Left colon (tissue), 2 donors: ENCODE measurements around the gene NKD1. TPM values are rescaled to one million over a fixed set of nuclear protein-coding genes. Genes with fewer than 3 reads are reported as not detected.

ENCODE experiments used
- ATAC-seq: fragments of 200-7000 bp; cut with Tn5 transposase; one replicate; pipeline ENCODE4 v1.9.1; 2020; ENCODE audit warnings: mild to moderate bottlenecking, moderate library complexity
- DNase-seq, 2 donors: peaks; one replicate each; pipeline ENCODE4 v3.0.0-alpha.2; 2020
- intact Hi-C, 2 donors: fragments of 100-400 bp; cut with DNase I in 1 of 2; cut with micrococcal nuclease in 1 of 2; formaldehyde crosslinking; loops; one replicate each; pipeline versions ENCODE4 v1.11.2 to v1.14.0; 2022; cut with DNase I, micrococcal nuclease
- total RNA-seq, 2 donors: library from RNA; stranded (reverse); fragmentation: NEBNext Ultra II Directional; extraction: Animal tissue kit (Norgen Biotek cat#: 25700); gene quantifications; one replicate each; pipeline ENCODE4 v1.2.1, GENCODE V29; 2021
- donor health status: DM: no; HTN: no; CAD: no.
- donor health status: DM: yes; HTN: yes; CAD: no.

NKD1 gene
- total RNA-seq, 2 donors from 2014 or later: 1.6 to 5.6 TPM

DNA sequence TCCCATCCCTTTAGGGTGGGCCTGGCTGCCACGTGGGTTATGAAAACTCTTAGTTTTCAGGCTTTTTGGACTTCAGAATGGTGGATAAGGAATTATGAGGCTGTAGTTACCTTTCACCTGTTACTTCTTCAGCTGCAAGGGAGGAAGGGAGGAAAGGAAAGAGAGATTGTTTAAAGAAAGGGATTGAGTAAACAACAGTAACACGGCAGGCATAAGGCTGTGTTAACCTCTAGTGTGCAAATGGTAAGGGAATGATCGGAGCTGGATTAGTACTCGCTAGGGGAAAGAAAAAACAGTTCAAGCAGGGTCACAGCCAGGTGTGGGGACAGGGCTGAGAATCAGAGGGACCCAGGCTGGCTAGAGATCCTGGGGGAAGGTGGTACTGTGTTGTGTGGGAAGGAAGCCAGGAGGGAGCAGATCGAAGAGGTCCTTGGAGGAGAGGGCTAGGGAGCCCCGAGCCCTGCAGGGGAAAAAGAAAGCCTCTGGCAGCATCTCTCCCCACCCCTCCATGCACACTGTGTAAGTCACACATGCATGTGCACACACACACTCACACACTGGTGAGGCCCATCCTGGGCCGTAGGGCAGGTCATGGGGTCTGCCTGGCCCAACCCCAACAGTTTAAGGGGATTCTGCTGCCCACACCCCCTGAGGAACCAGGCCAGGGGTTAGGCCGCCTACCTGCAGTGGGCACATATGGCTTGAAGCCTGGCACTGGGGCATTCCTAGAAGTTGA is 83.2 kb downstream of the NKD1 start:
- intact Hi-C loops: no loop called here
- ATAC-seq: peak; percentile 79
- DNase-seq: no peak

DNA sequence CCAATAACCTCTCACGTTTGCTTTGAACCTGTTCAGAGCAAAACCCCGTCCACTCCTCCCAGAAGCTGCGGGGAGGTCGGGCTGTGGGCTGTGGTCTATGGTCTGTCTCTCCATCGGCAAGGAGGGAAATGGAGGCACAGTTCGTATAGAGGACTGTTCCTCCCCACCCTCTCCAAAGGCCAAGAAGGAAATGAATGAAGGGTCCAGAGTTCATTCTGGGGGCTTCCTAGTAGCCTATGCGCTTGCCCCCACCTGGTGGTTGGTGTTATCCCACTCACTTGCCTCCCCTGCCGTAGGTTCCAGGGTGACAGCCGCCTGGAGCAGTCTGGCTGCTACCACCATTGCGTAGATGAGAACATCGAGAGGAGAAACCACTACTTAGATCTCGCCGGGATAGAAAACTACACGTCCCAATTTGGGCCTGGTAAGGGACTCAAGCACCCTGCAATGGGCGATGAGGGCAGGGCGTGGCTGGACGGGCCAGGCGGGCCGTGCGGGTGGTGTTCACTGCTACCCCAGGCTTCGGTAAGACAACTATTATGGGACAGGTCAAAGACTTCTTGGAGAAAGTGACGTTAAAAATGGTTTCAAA is 83.9 kb downstream of the NKD1 start:
- no peak for ATAC-seq
- no peak for DNase-seq
- intact Hi-C loops: no loop called here

DNA sequence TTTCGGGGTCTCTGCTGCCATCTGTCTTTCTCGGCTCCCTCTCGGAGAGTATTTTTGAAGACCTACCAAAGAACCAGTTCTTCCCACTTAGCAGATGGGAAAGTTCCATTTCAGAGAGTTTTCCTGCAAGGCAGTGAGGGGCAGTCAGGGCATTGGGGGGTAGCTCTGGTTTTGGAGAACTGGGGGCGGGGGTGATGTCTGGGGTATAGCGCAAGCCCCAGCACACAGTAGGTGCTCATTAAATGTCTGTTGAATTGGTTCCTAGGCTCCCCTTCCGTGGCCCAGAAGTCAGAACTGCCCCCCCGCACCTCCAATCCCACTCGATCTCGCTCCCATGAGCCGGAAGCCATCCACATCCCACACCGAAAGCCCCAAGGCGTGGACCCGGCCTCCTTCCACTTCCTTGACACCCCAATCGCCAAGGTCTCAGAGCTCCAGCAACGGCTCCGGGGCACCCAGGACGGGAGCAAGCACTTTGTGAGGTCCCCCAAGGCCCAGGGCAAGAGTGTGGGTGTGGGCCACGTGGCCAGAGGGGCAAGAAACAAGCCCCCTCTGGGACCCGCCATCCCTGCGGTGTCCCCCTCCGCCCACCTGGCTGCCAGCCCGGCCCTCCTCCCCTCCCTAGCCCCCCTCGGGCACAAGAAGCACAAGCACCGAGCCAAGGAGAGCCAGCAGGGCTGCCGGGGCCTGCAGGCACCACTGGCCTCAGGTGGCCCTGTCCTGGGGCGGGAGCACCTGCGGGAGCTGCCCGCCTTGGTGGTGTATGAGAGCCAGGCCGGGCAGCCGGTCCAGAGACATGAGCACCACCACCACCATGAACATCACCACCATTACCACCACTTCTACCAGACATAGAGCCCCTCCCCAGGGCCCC is 85.0 kb downstream of the NKD1 start:
- ATAC-seq: no peak
- intact Hi-C loops: no loop called here
- no peak for DNase-seq

DNA sequence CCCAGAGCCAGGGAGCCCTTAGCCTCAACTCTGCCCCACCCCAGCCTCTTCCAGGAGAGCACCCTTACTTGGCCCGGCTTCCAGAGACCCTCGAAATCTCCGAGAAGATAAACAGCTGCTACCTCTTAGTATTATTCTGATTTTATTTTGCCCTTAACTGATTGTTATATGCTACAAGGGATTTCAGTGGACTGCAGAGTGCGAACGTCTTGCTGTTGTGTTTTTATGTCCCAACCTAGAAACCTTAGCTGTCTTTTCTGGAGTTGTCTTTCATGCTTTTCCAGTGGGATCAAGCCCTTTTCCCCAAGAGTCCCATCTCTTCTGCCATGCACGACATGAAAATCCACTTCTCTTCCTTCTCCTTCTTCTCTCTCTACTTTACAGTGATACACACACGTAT is 85.9 kb downstream of the NKD1 start:
- intact Hi-C loops: no loop called here
- no peak for ATAC-seq
- DNase-seq: no peak

DNA sequence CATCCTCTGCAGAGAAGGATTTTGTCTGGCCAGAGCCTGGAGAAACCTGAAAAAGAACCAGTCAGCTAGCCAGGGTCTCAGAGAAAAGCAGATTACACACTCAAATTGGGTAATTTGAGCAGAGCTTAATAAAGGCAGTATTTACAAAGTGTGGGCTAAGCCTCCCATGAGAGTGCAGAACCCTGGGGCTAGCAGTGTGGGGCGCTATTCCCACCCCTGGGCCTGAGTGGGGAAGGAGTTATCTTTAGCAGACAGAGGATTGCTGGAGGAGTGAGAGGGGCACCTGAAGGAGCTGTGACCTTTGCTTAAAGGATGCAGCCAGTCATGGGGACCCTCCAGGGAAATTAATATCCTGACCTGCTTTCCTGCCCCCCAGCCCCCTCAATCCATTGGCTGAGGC is 86.8 kb downstream of the NKD1 start:
- DNase-seq: no peak
- intact Hi-C loops: no loop called here
- ATAC-seq: no peak

DNA sequence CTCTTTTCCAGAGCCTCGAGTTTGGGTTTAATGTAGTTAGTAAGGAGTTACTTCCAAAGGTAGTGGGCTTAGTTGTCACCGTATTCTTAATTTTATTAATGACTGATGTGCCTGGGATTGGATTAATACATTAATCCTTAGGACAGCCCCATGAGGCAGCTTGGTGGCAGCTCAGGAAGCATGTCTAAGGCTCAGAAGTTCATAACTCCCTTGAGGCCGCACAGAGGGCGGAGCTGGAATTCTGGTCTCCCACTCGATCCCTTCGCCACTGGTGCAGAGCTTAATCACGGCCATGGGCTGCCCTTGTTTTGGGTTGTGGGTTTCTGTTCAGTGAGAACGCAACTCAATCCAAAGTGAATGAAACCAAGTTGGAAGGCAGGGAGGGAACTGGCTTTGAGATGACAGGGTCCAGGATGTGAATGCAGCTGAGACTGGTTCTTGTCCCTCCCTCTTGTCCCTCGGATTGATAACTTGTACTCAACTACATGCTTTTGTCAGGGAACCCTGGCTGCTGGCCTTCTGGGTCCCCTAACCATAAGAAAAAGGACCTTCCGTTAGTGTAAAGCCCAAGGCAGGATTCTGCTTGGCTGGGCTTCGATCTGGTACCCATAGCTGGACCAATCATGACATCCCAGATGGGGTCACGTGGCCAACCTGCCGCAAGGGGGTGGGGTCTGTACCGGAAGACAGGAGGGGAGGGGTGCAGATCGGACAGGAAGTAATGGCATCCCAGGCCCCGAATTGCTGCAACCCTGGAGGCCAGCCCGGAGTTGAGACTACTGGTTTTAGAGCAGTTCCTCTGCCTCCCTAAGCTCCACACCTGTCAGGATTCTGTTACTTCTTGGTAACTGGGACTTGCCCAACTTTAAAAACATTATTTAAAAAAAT is 87.6 kb downstream of the NKD1 start:
- DNase-seq (no peak), ATAC-seq (no peak)
- intact Hi-C loops: no loop called here

DNA sequence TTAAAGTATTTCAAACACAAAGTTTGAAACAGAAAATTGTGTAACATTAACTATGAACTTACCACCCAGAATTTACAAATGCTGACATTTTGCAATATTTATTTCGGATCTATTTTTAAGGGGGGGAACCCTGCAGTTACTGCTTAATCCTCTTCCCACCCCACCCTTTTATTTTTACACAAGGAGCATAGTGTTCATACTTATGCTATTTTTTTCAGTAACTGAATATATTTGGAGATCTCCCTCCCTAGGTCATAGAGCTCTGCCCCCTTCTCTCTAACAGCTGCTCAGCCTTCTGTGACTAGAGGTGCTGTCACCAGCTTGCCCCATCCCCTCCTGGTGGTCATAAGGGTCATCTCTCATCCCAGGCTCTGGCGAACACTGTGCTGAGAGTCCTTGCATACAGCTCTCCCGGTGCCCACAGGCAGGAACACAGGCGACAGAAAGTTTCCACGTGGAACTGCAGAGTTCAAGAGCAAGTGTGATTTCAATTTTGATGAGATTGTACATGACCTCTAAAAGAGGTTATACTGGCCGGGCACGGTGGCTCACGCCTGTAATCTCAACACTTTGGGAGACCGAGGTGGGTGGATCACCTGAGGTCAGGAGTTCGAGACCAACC is 88.7 kb downstream of the NKD1 start:
- intact Hi-C loops: no loop called here
- ATAC-seq: no peak
- no peak for DNase-seq

DNA sequence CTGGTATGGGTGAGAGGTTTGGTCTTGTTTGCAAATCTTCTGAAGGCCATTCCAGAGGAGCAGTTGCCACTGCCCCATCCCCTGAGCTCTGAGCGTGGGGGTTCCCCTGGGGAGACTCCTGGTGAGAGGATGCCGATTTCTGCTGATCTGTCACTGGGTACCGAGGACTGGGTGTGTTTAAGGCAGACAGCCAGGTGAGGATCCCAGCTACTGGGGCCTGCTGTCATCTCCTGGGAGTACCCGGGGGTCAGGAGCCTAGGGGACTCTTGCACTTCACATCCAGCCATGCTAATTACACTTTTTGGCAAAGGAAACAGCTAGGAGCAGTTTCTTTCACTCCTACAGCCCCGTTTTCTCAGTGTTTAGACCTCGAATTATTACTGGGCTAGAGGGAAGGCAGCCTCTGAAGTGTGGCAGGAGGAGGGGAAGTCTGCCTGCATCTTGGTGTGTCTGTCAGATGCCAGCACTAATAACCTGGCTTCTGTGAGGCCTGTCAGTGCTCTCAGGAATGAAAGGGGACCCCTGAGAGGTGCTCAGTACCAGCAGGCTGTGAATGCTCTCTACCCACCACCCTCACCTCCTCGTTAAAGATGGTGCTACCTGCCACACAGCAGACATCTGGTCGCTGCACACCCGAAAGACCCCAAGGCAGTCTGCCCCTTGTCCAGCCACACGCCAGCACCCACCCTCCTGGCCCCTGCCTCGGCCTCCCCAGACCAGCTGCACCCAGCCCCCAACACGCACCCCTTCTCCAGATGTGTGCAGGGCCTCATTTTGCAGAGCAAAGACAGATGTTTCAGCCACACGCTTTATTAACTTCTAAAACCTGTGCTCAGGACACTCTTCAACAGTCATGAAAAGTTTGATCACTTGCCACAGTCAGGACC is 89.8 kb downstream of the NKD1 start:
- ATAC-seq (no peak), DNase-seq (no peak)
- intact Hi-C loops: no loop called here

DNA sequence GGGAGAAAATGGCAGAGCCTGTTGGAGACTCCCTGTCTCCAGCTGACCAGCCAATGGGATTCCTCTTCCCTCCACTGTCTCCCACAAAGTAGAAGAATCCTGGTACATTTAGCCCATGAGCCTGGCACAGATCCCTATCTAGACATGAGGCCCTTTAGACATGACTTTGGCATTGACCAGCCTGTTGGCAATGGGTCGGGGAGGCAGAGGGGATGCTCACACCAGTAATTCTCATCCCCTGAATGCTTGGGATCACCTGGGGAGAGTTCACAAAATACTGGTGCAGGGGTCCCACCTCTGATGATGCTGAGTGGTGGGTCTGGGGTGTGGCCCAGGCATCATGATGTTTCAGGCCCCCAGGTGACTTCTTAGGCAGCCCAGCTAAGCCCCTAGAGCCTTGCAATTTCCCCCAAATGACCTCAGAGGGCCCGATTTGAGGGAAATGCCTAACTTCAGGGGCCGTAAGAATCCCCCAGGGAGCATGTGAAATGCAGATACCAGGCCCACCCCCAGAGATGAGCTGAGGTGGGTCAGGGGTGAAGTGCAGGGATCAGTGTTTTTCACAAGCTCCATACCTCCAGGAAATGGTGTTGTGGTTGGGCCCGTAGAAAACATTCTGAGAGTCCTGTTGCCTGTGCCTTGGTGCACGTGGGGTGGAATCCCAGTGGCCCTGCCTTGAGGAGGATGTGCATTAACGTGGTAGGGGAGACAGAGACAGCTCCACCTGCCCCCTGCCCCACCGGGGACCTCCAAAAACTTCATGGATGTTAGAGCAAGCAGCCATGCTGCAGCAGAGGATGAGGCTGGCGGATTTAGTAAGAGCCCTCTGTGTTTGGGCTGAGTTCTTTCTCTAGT is 90.8 kb downstream of the NKD1 start:
- intact Hi-C loops: no loop called here
- no peak for ATAC-seq
- DNase-seq: no peak

DNA sequence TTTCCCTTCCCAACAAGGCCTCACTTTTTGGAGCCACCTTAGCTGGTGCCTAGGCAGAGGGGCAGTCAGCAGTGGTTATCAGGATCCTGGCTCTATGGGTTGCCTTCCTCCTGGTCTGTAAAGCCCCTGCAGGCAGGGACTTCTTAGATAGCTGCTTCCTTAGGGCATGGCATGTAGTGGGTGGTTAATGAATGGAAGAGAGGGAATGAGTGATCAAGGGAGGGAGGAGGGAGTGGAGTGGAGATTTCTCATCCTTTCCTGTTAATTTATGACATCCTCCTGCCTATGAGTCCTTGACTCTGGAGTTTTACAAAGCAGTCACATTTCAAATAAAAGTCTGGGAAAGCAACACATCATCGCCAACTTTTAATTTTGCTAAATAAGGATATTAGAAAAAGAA is 92.2 kb downstream of the NKD1 start:
- no peak for DNase-seq
- intact Hi-C loops: no loop called here
- ATAC-seq: no peak

DNA sequence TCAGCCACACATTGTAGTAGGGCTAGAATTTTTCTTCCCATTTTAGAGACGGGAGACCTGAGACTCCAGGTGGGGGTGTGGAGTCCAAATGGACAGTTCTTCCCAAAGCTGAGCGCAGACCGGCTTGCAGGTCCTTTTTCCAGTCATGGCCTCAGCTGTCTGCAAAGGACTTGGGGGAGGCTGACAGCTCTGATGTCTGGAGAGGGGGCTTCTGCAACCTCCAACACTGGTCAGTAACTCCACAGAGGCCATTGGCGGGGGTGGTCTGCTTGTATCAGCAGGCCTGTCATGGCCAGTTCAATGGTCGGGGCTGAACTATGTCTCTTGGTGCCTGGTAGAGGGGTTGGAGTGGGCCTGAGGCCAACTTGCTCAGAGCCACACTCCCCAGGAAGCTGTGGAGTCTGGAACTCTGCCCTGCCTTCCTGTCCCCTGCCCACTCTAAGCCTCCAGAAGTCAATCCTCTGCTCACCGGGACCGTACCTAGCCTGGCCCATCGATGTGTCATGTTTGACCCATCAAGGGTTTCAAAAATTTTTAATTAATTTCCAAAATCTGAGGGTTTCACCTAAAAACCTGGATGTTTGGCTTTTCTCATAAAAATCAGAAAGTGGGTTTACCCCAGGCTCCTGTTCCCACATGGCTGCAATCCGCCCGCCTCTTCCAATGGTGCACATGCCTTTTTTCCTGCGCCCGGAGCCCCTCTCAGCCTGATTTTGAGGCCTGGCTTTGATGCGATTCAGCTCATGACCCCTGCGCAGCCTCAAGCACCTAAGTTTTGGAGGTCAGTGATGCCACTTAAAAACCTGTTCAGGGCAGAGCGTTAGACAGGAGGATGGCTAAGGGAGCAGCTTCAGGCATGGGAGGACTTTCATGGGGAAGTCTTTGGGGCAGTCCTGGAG is 93.0 kb downstream of the NKD1 start:
- intact Hi-C loops: no loop called here
- no peak for ATAC-seq
- no peak for DNase-seq

DNA sequence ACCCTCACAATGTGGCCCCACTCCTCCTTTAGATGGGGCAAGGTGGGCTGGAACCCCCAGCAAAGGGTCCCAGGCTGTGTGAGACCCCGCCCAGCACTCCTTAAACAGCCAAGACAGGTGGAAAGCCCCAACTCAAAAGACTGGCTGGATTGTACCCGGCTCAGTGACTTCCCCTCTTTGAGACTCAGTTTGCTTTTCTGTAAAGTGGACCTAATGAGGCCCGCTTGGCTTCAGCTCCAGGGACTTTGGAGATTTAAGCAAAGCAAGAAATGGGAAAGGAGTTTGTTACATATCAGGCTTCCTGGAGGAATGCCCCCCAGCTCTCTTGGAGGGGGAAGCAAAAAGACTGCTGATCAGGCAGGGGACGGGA is 93.6 kb downstream of the NKD1 start:
- no peak for DNase-seq
- intact Hi-C loops: no loop called here

DNA sequence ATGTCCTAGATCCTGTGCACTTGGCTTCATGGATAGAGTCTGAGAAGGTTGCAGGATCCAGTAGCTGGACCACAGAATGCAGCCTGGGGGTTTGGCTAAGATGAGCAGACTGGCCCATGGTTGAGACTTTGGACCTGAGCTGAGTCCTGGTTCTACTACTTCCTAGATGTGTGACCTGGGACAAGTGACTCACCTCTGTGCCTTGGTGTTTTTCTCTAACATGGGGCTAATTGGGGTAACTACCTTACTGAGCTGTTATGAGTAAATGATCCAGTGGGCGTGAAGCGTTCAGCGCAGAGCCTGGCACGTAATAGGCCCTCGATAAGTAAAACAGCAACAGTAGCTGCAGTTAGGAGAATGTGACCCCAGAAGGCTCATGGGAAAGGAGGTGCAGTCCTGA is 94.2 kb downstream of the NKD1 start:
- intact Hi-C loops: no loop called here
- ATAC-seq (no peak), DNase-seq (no peak)

More for the DNA sequence above, 93.6 kb downstream of the NKD1 start:
- ATAC-seq: no peak

DNA sequence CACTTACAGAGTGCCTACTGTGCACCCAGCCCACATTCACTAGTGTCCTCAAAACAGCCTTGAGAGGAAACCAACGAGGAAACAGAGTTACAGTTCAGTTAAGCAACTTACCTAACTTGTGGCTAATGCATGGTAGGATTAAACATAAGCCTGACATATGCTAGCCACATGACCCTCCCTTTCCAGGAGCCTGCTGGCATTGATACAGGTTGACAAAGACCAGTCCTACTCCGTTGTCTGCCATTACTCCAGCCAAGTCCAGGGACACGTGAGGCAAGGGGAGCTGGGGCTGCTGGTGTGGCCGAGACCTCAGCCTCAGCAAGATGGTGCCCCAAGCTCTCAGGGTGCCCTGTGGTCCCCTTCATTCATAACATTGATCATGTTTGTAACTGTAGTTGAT is 95.0 kb downstream of the NKD1 start:
- ATAC-seq: no peak
- no peak for DNase-seq
- intact Hi-C loops: no loop called here

DNA sequence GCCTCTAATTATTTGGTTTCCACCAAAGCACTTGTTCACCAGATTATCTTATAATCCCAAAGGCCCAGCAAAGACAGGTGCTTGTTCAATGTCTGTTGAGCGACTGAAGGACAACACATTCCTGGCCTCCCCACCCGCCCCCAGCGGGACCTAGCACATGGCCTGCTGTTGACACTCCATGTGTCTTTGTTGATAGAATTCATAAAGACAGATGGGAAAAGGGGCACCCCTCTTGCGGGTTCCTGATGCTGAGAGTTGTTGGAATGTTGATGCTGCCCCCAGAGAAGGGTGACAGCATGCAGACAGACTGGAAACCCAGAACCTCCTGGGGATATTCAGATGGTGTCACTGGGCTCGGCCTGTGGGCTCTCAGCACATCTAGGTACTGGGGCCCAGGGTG is 96.0 kb downstream of the NKD1 start:
- intact Hi-C loops: no loop called here
- ATAC-seq (no peak), DNase-seq (no peak)

DNA sequence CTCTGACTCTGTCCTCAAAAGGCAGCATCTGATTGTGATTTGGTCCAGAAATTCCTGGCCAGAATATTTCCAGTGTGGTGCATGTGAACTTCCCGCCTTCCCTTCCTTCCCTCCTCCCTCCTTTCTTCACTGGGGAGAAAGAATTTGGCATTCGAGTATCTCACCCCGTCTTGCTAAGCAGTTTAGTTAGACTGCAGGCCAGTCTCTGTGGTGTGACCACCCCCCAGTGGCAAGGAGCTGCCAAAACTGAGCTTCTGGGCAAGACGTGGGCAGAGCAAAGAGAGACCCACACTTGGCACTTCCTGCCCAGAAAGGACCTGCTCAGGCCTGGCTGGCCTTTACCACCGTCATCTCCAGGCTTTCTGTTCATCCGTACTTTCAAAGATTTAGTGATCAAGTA is 96.5 kb downstream of the NKD1 start:
- ATAC-seq (peak; percentile 48), DNase-seq (peak in 1 of 2 donors; percentile 35)
- intact Hi-C loops: no loop called here
